ENCODE results near the gene PAQR7.
A peak's percentile ranks its signal among the peaks of the same experiment; 100 is the strongest.

PAQR7 gene

GRCh38 chr1:25911162-25911561, 35.7 kb upstream of the PAQR7 start:
- Histone ChIP-seq H3K9ac (ENCODE audit: low read length) (no peak overlapping the region), H3K9me3 (ENCODE audit: control insufficient read depth, low read length) (no peaks in the 10 kb centered on the region), H3K4me1 (ENCODE audit: control insufficient read depth, insufficient read depth, low read length) (peaks cover 6% of the 10 kb centered on the region), H3K36me3 (ENCODE audit: control insufficient read depth, insufficient read depth, low read length) (no peaks in the 10 kb centered on the region), H3K27me3 (ENCODE audit: control insufficient read depth, insufficient read depth, low read length) (no peaks in the 10 kb centered on the region), H3K4me3 (ENCODE audit: low read length) (no peak overlapping the region)

GRCh38 chr1:25909040-25909439, 33.5 kb upstream of the PAQR7 start:
- peaks cover 14% of the 10 kb centered on the region for H3K4me1 ChIP-seq (ENCODE audit: control insufficient read depth, insufficient read depth, low read length)
- H3K36me3 ChIP-seq (ENCODE audit: control insufficient read depth, insufficient read depth, low read length) = no peaks in the 10 kb centered on the region
- no peaks in the 10 kb centered on the region for H3K9me3 ChIP-seq (ENCODE audit: control insufficient read depth, low read length)
- H3K27me3 ChIP-seq (ENCODE audit: control insufficient read depth, insufficient read depth, low read length) = no peaks in the 10 kb centered on the region
- no peak overlapping the region for H3K9ac ChIP-seq (ENCODE audit: low read length)
- H3K4me3 ChIP-seq (ENCODE audit: low read length) = no peak overlapping the region

- Histone ChIP-seq H3K27me3 (ENCODE audit: control insufficient read depth, insufficient read depth, low read length) (no peaks in the 10 kb centered on the region), H3K36me3 (ENCODE audit: control insufficient read depth, insufficient read depth, low read length) (no peaks in the 10 kb centered on the region), H3K4me1 (ENCODE audit: control insufficient read depth, insufficient read depth, low read length) (peaks cover 14% of the 10 kb centered on the region), H3K4me3 (ENCODE audit: low read length) (no peak overlapping the region), H3K9ac (ENCODE audit: low read length) (no peak overlapping the region), H3K9me3 (ENCODE audit: control insufficient read depth, low read length) (no peaks in the 10 kb centered on the region)
Observed at GRCh38 chr1:25908161-25908560, 32.7 kb upstream of the PAQR7 start.

- Histone ChIP-seq H3K4me1 (ENCODE audit: control insufficient read depth, insufficient read depth, low read length) (peaks cover 14% of the 10 kb centered on the region), H3K27me3 (ENCODE audit: control insufficient read depth, insufficient read depth, low read length) (no peaks in the 10 kb centered on the region), H3K9ac (ENCODE audit: low read length) (no peak overlapping the region), H3K36me3 (ENCODE audit: control insufficient read depth, insufficient read depth, low read length) (no peaks in the 10 kb centered on the region), H3K4me3 (ENCODE audit: low read length) (no peak overlapping the region), H3K9me3 (ENCODE audit: control insufficient read depth, low read length) (no peaks in the 10 kb centered on the region)
Observed at GRCh38 chr1:25907601-25908000, 32.1 kb upstream of the PAQR7 start.

- Histone ChIP-seq H3K9ac (ENCODE audit: low read length) (peak overlapping the region; percentile 5), H3K9me3 (ENCODE audit: control insufficient read depth, low read length) (no peaks in the 10 kb centered on the region), H3K27me3 (ENCODE audit: control insufficient read depth, insufficient read depth, low read length) (no peaks in the 10 kb centered on the region), H3K4me3 (ENCODE audit: low read length) (no peak overlapping the region), H3K36me3 (ENCODE audit: control insufficient read depth, insufficient read depth, low read length) (no peaks in the 10 kb centered on the region), H3K4me1 (ENCODE audit: control insufficient read depth, insufficient read depth, low read length) (peaks cover 14% of the 10 kb centered on the region)
Observed at GRCh38 chr1:25906644-25907300, 31.3 kb upstream of the PAQR7 start.

- no peaks in the 10 kb centered on the region for H3K36me3 ChIP-seq (ENCODE audit: control insufficient read depth, insufficient read depth, low read length)
- no peaks in the 10 kb centered on the region for H3K9me3 ChIP-seq (ENCODE audit: control insufficient read depth, low read length)
- peak within 1 kb of the TSS; percentile 49 for H3K9ac ChIP-seq (ENCODE audit: low read length)
- peak within 1 kb of the TSS; percentile 53 for H3K4me3 ChIP-seq (ENCODE audit: low read length)
- peaks cover 14% of the 10 kb centered on the region for H3K4me1 ChIP-seq (ENCODE audit: control insufficient read depth, insufficient read depth, low read length)
- H3K27me3 ChIP-seq (ENCODE audit: control insufficient read depth, insufficient read depth, low read length) = no peaks in the 10 kb centered on the region
Observed at GRCh38 chr1:25905680-25906643, 30.5 kb upstream of the PAQR7 start, which contains the start of gene STMN1. TSS of gene STMN1 (minus strand) at chr1:25906419. CDS start at chr1:25904676, 1,743 bp downstream.

- Histone ChIP-seq H3K9ac (ENCODE audit: low read length) (peak overlapping the region; percentile 49), H3K9me3 (ENCODE audit: control insufficient read depth, low read length) (no peaks in the 10 kb centered on the region), H3K27me3 (ENCODE audit: control insufficient read depth, insufficient read depth, low read length) (no peaks in the 10 kb centered on the region), H3K36me3 (ENCODE audit: control insufficient read depth, insufficient read depth, low read length) (no peaks in the 10 kb centered on the region), H3K4me1 (ENCODE audit: control insufficient read depth, insufficient read depth, low read length) (peaks cover 14% of the 10 kb centered on the region), H3K4me3 (ENCODE audit: low read length) (peak overlapping the region; percentile 53)
Observed at GRCh38 chr1:25904943-25905679, 29.6 kb upstream of the PAQR7 start.

- no peak overlapping the region for H3K4me3 ChIP-seq (ENCODE audit: low read length)
- no peak overlapping the region for H3K9ac ChIP-seq (ENCODE audit: low read length)
Observed at GRCh38 chr1:25903986-25904385, 28.5 kb upstream of the PAQR7 start.

GRCh38 chr1:25902462-25902861, 27.0 kb upstream of the PAQR7 start:
- Histone ChIP-seq H3K9ac (ENCODE audit: low read length) (no peak overlapping the region), H3K36me3 (ENCODE audit: control insufficient read depth, insufficient read depth, low read length) (no peaks in the 10 kb centered on the region), H3K4me3 (ENCODE audit: low read length) (no peak overlapping the region), H3K27me3 (ENCODE audit: control insufficient read depth, insufficient read depth, low read length) (no peaks in the 10 kb centered on the region), H3K9me3 (ENCODE audit: control insufficient read depth, low read length) (no peaks in the 10 kb centered on the region), H3K4me1 (ENCODE audit: control insufficient read depth, insufficient read depth, low read length) (peaks cover 14% of the 10 kb centered on the region)

More at GRCh38 chr1:25903986-25904385, 28.5 kb upstream of the PAQR7 start:
- no peaks in the 10 kb centered on the region for H3K36me3 ChIP-seq (ENCODE audit: control insufficient read depth, insufficient read depth, low read length)
- H3K4me1 ChIP-seq (ENCODE audit: control insufficient read depth, insufficient read depth, low read length) = peaks cover 14% of the 10 kb centered on the region
- H3K27me3 ChIP-seq (ENCODE audit: control insufficient read depth, insufficient read depth, low read length) = no peaks in the 10 kb centered on the region
- no peaks in the 10 kb centered on the region for H3K9me3 ChIP-seq (ENCODE audit: control insufficient read depth, low read length)

- Histone ChIP-seq H3K4me1 (ENCODE audit: control insufficient read depth, insufficient read depth, low read length) (peaks cover 16% of the 10 kb centered on the region), H3K4me3 (ENCODE audit: low read length) (no peak overlapping the region), H3K27me3 (ENCODE audit: control insufficient read depth, insufficient read depth, low read length) (no peaks in the 10 kb centered on the region), H3K9ac (ENCODE audit: low read length) (no peak overlapping the region), H3K36me3 (ENCODE audit: control insufficient read depth, insufficient read depth, low read length) (no peaks in the 10 kb centered on the region), H3K9me3 (ENCODE audit: control insufficient read depth, low read length) (no peaks in the 10 kb centered on the region)
Observed at GRCh38 chr1:25900219-25900618, 24.7 kb upstream of the PAQR7 start.

- Histone ChIP-seq H3K4me1 (ENCODE audit: control insufficient read depth, insufficient read depth, low read length) (peaks cover 16% of the 10 kb centered on the region), H3K9ac (ENCODE audit: low read length) (no peak overlapping the region), H3K9me3 (ENCODE audit: control insufficient read depth, low read length) (no peaks in the 10 kb centered on the region), H3K4me3 (ENCODE audit: low read length) (no peak overlapping the region), H3K27me3 (ENCODE audit: control insufficient read depth, insufficient read depth, low read length) (no peaks in the 10 kb centered on the region), H3K36me3 (ENCODE audit: control insufficient read depth, insufficient read depth, low read length) (no peaks in the 10 kb centered on the region)
Observed at GRCh38 chr1:25899792-25900191, 24.3 kb upstream of the PAQR7 start.

All from mucosa of stomach (tissue), 1 donor.